H9 (cell line): Measurements from ENCODE around the gene SSTR3. TPM values are rescaled to one million over a fixed set of nuclear protein-coding genes. Genes with fewer than 3 reads are reported as not detected.

ENCODE experiments used
- DNase-seq: peaks from one replicate; pipeline ENCODE4 v3.0.0-alpha.2; 2017
- H2AFZ ChIP-seq: one replicate; pipeline ENCODE4 v1.6.1; 2013; ENCODE audit warnings: mild to moderate bottlenecking, low read length, control low read depth, moderate library complexity
- H2AK5ac ChIP-seq: 2 replicates; pipeline ENCODE4 v1.6.1; 2013; ENCODE audit warnings: low read length, control low read depth, mixed read lengths; ENCODE audit not compliant: insufficient read length
- H2BK120ac ChIP-seq: one replicate; pipeline ENCODE4 v1.6.1; 2013; ENCODE audit warnings: low read depth, mild to moderate bottlenecking, low read length, control low read depth, inconsistent platforms; ENCODE audit not compliant: poor library complexity, severe bottlenecking
- H2BK12ac ChIP-seq: 2 replicates; pipeline ENCODE4 v1.6.1; 2013; ENCODE audit warnings: low read length, control low read depth, mixed read lengths, low read depth; ENCODE audit not compliant: insufficient read length
- H2BK15ac ChIP-seq: 2 replicates; pipeline ENCODE4 v1.6.1; 2013; ENCODE audit warnings: low read depth, low read length, control low read depth
- H2BK20ac ChIP-seq: one replicate; pipeline ENCODE4 v1.6.1; 2013; ENCODE audit warnings: low read depth, mild to moderate bottlenecking, low read length, control low read depth, inconsistent platforms; ENCODE audit not compliant: poor library complexity, severe bottlenecking
- H2BK5ac ChIP-seq: 2 replicates; pipeline ENCODE4 v1.6.1; 2013; ENCODE audit warnings: low read length, control low read depth, mixed read lengths; ENCODE audit not compliant: insufficient read length
- H3K14ac ChIP-seq: 2 replicates; pipeline ENCODE4 v1.6.1; 2013; ENCODE audit warnings: low read length, control low read depth; ENCODE audit not compliant: insufficient read depth
- H3K18ac ChIP-seq: 2 replicates; pipeline ENCODE4 v1.6.1; 2013; ENCODE audit warnings: low read depth, mild to moderate bottlenecking, mixed read lengths, low read length, control low read depth; ENCODE audit not compliant: insufficient read length
- H3K23ac ChIP-seq: 2 replicates; pipeline ENCODE4 v1.6.1; 2013; ENCODE audit warnings: low read length, control low read depth, mixed read lengths, low read depth; ENCODE audit not compliant: insufficient read length
- H3K23me2 ChIP-seq: 2 replicates; pipeline ENCODE4 v1.6.1; 2013; ENCODE audit warnings: low read depth, mild to moderate bottlenecking, mixed read lengths, low read length, control low read depth; ENCODE audit not compliant: insufficient read length, poor library complexity, severe bottlenecking
- H3K27ac ChIP-seq: 2 replicates; pipeline ENCODE4 v1.5.1; 2013; ENCODE audit warnings: low read length, control low read depth, mixed read lengths, low read depth; ENCODE audit not compliant: insufficient read length
- H3K27me3 ChIP-seq: 2 replicates; pipeline ENCODE4 v1.6.1; 2013; ENCODE audit warnings: low read length, control low read depth, inconsistent platforms; ENCODE audit not compliant: insufficient read depth
- H3K4ac ChIP-seq: 2 replicates; pipeline ENCODE4 v1.6.1; 2013; ENCODE audit warnings: low read depth, mild to moderate bottlenecking, control low read depth, inconsistent platforms, low read length, moderate library complexity
- H3K4me1 ChIP-seq: 2 replicates; pipeline ENCODE4 v1.6.1; 2013; ENCODE audit warnings: low read length, control low read depth, inconsistent platforms; ENCODE audit not compliant: insufficient read depth
- H3K4me2 ChIP-seq: 2 replicates; pipeline ENCODE4 v1.6.1; 2013; ENCODE audit warnings: low read length, control low read depth, mixed read lengths; ENCODE audit not compliant: insufficient read length, insufficient read depth
- H3K56ac ChIP-seq: 2 replicates; pipeline ENCODE4 v1.6.1; 2013; ENCODE audit warnings: low read depth, mild to moderate bottlenecking, mixed read lengths, low read length, control low read depth; ENCODE audit not compliant: insufficient read length
- H3K79me1 ChIP-seq: 2 replicates; pipeline ENCODE4 v1.6.1; 2013; ENCODE audit warnings: low read depth, mild to moderate bottlenecking, moderate library complexity, low read length, control low read depth, inconsistent platforms; ENCODE audit not compliant: insufficient read depth, poor library complexity, severe bottlenecking
- H3K79me2 ChIP-seq: 2 replicates; pipeline ENCODE4 v1.6.1; 2013; ENCODE audit warnings: low read length, control low read depth, inconsistent platforms; ENCODE audit not compliant: insufficient read depth
- H3K9ac ChIP-seq: 2 replicates; pipeline ENCODE4 v1.6.1; 2013; ENCODE audit warnings: low read length, control low read depth, mixed read lengths; ENCODE audit not compliant: insufficient read length; ENCODE audit errors: extremely low read depth
- H3K9me3 ChIP-seq: one replicate; pipeline ENCODE4 v1.6.1; 2013; ENCODE audit warnings: low read depth, low read length, inconsistent platforms; ENCODE audit not compliant: control insufficient read depth
- H3T11ph ChIP-seq: one replicate; pipeline ENCODE4 v1.6.1; 2013; ENCODE audit warnings: mild to moderate bottlenecking, low read length, control low read depth, inconsistent platforms
- H4K20me1 ChIP-seq: one replicate; pipeline ENCODE4 v1.6.1; 2013; ENCODE audit not compliant: control insufficient read depth, insufficient read length, insufficient read depth
- H4K5ac ChIP-seq: 2 replicates; pipeline ENCODE4 v1.6.1; 2013; ENCODE audit warnings: low read depth, mild to moderate bottlenecking, mixed read lengths, low read length, control low read depth; ENCODE audit not compliant: insufficient read length
- H4K8ac ChIP-seq: replicated peaks from 2 replicates; pipeline ENCODE4 v1.6.1; 2013; ENCODE audit warnings: low read length, control low read depth, mixed read lengths, low read depth; ENCODE audit not compliant: insufficient read length
- H4K91ac ChIP-seq: 2 replicates; pipeline ENCODE4 v1.6.1; 2013; ENCODE audit warnings: low read depth, mild to moderate bottlenecking, moderate library complexity, mixed read lengths, low read length, control low read depth; ENCODE audit not compliant: insufficient read length
- H3K27ac Mint-ChIP-seq, 3 experiments: 2 replicates in 2 of 3; 3 replicates in 1 of 3; pipeline ENCODE4 v1.8.0; 2020 to 2021; ENCODE audit warnings: mixed read lengths in 3 of 3, mild to moderate bottlenecking in 1 of 3, moderate library complexity in 1 of 3
- H3K27me3 Mint-ChIP-seq: 2 replicates; pipeline ENCODE4 v1.8.0; 2021; ENCODE audit warnings: low read depth, mild to moderate bottlenecking, moderate library complexity, mixed read lengths
- H3K36me3 Mint-ChIP-seq, 3 experiments: 2 replicates in 2 of 3; 3 replicates in 1 of 3; pipeline ENCODE4 v1.8.0; 2020 to 2021; ENCODE audit warnings: low read depth in 3 of 3, mixed read lengths in 3 of 3; ENCODE audit not compliant: insufficient read depth in 1 of 3
- H3K4me1 Mint-ChIP-seq, 2 experiments: 2 replicates each; pipeline ENCODE4 v1.8.0; 2020; ENCODE audit warnings: mixed read lengths in 2 of 2
- H3K4me3 Mint-ChIP-seq, 2 experiments: 2 replicates in 1 of 2; 3 replicates in 1 of 2; pipeline ENCODE4 v1.8.0; 2020 to 2021; ENCODE audit warnings: mild to moderate bottlenecking in 2 of 2, mixed read lengths in 2 of 2, moderate library complexity in 1 of 2
- H3K9me3 Mint-ChIP-seq, 2 experiments: 2 replicates in 1 of 2; 3 replicates in 1 of 2; pipeline ENCODE4 v1.8.0; 2020; ENCODE audit warnings: mild to moderate bottlenecking in 2 of 2, mixed read lengths in 2 of 2, moderate library complexity in 1 of 2
- CTCF ChIP-seq: fragments of 200-600 bp; sonication (generic); conservative IDR thresholded peaks from 3 replicates; pipeline ENCODE4 v1.8.0; 2021; ENCODE audit warnings: antibody characterized with exemption, mild to moderate bottlenecking
- WGBS: extraction: QIAGEN DNeasy Blood & Tissue Kit; methylation state at CpG from one replicate; pipeline ENCODE4 v1.1.7; 2013; ENCODE audit warnings: missing lambda C conversion rate, low lambda C conversion rate, mixed read lengths; ENCODE audit not compliant: insufficient read length; ENCODE audit errors: extremely low coverage; 5-methylcytosine and 5-hydroxymethylcytosine counted together
- total RNA-seq: library from RNA; stranded (reverse); gene quantifications from 2 replicates; pipeline ENCODE4 v1.2.1, GENCODE V29; 2021

The SSTR3 gene
- total RNA-seq, 1 experiment from 2014 or later, result 0.68 TPM

- Histone ChIP-seq H3K9ac (no peak overlapping the region), H4K20me1 (no peaks in the 10 kb centered on the region), H3K18ac (no peak overlapping the region), H3K23ac (no peak overlapping the region), H2BK15ac (no peak overlapping the region), H3K56ac (no peak overlapping the region), H2AFZ (no peak overlapping the region), H2BK20ac (no peak overlapping the region), H3K4ac (no peak overlapping the region), H3T11ph (no peak overlapping the region), H3K23me2 (no peaks in the 10 kb centered on the region), H3K14ac (no peak overlapping the region), H3K27ac (no peak overlapping the region), H3K27me3 (no peaks in the 10 kb centered on the region), H2BK120ac (no peak overlapping the region), H3K9me3 (no peaks in the 10 kb centered on the region), H3K4me2 (no peak overlapping the region), H4K5ac (no peak overlapping the region), H3K4me1 (no peaks in the 10 kb centered on the region), H2AK5ac (no peak overlapping the region), H4K91ac (no peak overlapping the region), H3K79me1 (no peaks in the 10 kb centered on the region), H2BK12ac (no peak overlapping the region), H4K8ac (no peak overlapping the region), H2BK5ac (no peak overlapping the region), H3K79me2 (no peaks in the 10 kb centered on the region)
- TF ChIP-seq CTCF, result no peak
- H3K4me3 Mint-ChIP-seq, result no peak overlapping the region
- no peaks in the 10 kb centered on the region; a peak in 1 of 7 replicates for H3K36me3 Mint-ChIP-seq
- no CpG with 5 or more reads among the region's 6 CpGs for WGBS
- peaks cover 15 to 29% of the 10 kb centered on the region in 2 experiments for H3K4me1 Mint-ChIP-seq
- DNase-seq, result no peak
- no peaks in the 10 kb centered on the region for H3K9me3 Mint-ChIP-seq
- peaks cover 41% of the 10 kb centered on the region for H3K27me3 Mint-ChIP-seq
- no peak overlapping the region for H3K27ac Mint-ChIP-seq
Observed at GRCh38 chr22:37219533-37219932, 7.3 kb upstream of the SSTR3 start.
